ENCODE data around the gene FKBP3.

- TF ChIP-seq POLR2AphosphoS5 (IDR thresholded peaks at IDR 0.05; ENCODE audit: low read depth) (no peak), ZNF114 (CRISPR knock-in tag; IDR thresholded peaks at IDR 0.05) (no peak), CTCF (conservative IDR thresholded peaks at IDR 0.05; ENCODE audit: low read depth in 2 of 2) (no peak), REST (IDR thresholded peaks at IDR 0.05; ENCODE audit: unreplicated experiment) (no peak), CREB1 (CRISPR knock-in tag; IDR thresholded peaks at IDR 0.05; ENCODE audit: low read depth) (no peak), JUNB (IDR thresholded peaks at IDR 0.05; ENCODE audit: unreplicated experiment) (no peak)
Measured at GRCh38 chr14:45066667-45067066, 67.6 kb downstream of the FKBP3 start.
